Measurements from ENCODE around the gene KIF7. TPM values are rescaled to one million over a fixed set of nuclear protein-coding genes. Genes with fewer than 3 reads are reported as not detected.

The KIF7 gene
- total RNA-seq, 1 donor from 2014 or later: 13.9 TPM

GRCh38 chr15:89665449-89666181 is 10.3 kb upstream of the KIF7 start:
- DNase-seq (ENCODE audit: low spot score): no peak

DNA sequence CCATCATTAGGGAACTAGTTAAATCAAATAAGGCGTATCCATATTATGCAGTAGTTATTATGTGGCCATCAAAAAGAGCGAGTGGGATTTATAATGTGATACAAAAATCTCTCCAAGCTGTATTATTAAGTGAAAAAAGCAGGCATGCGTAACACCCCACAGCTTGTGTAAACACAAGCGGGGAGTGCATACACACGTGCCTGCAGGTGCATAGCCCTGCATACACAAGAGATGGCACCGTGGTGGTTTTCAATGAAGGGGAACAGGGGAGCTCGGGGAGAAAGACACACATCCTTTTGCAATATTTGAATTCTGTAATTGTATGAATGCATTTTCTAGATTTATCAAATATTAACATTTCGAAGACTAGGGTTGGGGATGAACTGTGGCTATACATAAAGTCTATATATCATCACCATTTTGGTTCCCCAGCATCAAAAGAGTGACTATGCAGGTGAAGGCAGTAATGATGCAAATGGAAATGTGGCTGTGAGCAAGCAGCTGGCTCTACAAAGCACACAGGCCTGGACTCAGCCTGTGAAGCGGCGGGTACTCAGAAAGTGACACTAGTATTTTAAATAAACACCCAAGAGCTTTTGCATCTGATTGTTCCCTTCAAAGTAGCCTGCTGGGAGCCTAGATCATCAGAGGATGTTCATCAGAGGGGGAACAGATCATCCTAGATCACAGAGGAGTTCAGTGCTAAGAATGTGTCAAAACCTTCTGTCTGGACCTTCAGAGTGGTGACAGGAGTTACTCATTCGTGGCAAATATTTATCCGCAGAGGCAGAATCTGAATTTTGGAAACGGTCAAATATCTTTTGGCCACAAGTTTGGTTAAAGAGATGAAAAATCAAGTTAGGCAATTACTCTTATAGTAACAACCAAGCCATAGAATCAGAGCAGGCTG is 9.4 kb upstream of the KIF7 start:
- peak overlapping the region; percentile 63 for H3K27ac Mint-ChIP-seq (ENCODE audit: unreplicated experiment)
- no peak for TF ChIP-seq CTCF (IDR thresholded peaks at IDR 0.05)
- no peaks in the 10 kb centered on the region for H3K9me3 Mint-ChIP-seq (ENCODE audit: low read depth)
- peak overlapping the region; percentile 40 for H3K4me3 Mint-ChIP-seq (ENCODE audit: unreplicated experiment)
- no peak for DNase-seq (ENCODE audit: low spot score)
- peaks cover 21% of the 10 kb centered on the region for H3K4me1 Mint-ChIP-seq (ENCODE audit: low read depth)
- no peaks in the 10 kb centered on the region for H3K36me3 Mint-ChIP-seq (ENCODE audit: low read depth)
- no peaks in the 10 kb centered on the region for H3K27me3 Mint-ChIP-seq (ENCODE audit: low read depth)

More at GRCh38 chr15:89665449-89666181, 10.3 kb upstream of the KIF7 start:
- no peaks in the 10 kb centered on the region for H3K27me3 Mint-ChIP-seq (ENCODE audit: low read depth)
- no peaks in the 10 kb centered on the region for H3K36me3 Mint-ChIP-seq (ENCODE audit: low read depth)
- H3K27ac Mint-ChIP-seq (ENCODE audit: unreplicated experiment): peak overlapping the region; percentile 63
- H3K9me3 Mint-ChIP-seq (ENCODE audit: low read depth): no peaks in the 10 kb centered on the region
- H3K4me3 Mint-ChIP-seq (ENCODE audit: unreplicated experiment): peak overlapping the region; percentile 51
- TF ChIP-seq CTCF (IDR thresholded peaks at IDR 0.05): no peak
- H3K4me1 Mint-ChIP-seq (ENCODE audit: low read depth): peaks cover 21% of the 10 kb centered on the region

GRCh38 chr15:89662893-89663626 is 7.8 kb upstream of the KIF7 start:
- Mint-ChIP-seq H3K4me3 (ENCODE audit: unreplicated experiment) (peak overlapping the region; percentile 51), H3K9me3 (ENCODE audit: low read depth) (no peaks in the 10 kb centered on the region), H3K36me3 (ENCODE audit: low read depth) (no peaks in the 10 kb centered on the region), H3K4me1 (ENCODE audit: low read depth) (peaks cover 21% of the 10 kb centered on the region), H3K27me3 (ENCODE audit: low read depth) (no peaks in the 10 kb centered on the region), H3K27ac (ENCODE audit: unreplicated experiment) (peak overlapping the region; percentile 92)
- TF ChIP-seq CTCF (IDR thresholded peaks at IDR 0.05): peak; percentile 21
- DNase-seq (ENCODE audit: low spot score): no peak

DNA sequence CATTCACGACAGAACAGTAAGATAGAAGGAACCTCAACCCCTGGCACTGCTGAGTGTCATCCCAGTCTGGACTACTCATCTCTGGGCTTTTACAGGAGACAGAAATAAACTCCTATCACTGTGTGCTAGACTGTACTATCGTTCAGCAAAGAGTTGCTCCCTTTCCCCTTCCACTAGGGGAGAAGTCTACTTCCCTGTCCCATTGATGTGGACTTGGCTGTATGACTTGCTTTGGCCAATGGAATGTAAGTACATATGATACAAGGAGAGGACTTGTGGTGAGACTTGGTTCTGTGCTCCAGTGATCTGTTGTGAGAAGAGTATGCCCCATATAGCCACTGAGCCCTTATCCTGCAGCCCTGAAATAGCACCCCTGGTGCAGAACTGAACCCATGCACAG is 5.3 kb upstream of the KIF7 start:
- Mint-ChIP-seq H3K9me3 (ENCODE audit: low read depth) (no peaks in the 10 kb centered on the region), H3K4me3 (ENCODE audit: unreplicated experiment) (no peak overlapping the region), H3K27me3 (ENCODE audit: low read depth) (no peaks in the 10 kb centered on the region), H3K36me3 (ENCODE audit: low read depth) (no peaks in the 10 kb centered on the region), H3K4me1 (ENCODE audit: low read depth) (peaks cover 24% of the 10 kb centered on the region), H3K27ac (ENCODE audit: unreplicated experiment) (no peak overlapping the region)
- TF ChIP-seq CTCF (IDR thresholded peaks at IDR 0.05): no peak
- no peak for DNase-seq (ENCODE audit: low spot score)

DNA sequence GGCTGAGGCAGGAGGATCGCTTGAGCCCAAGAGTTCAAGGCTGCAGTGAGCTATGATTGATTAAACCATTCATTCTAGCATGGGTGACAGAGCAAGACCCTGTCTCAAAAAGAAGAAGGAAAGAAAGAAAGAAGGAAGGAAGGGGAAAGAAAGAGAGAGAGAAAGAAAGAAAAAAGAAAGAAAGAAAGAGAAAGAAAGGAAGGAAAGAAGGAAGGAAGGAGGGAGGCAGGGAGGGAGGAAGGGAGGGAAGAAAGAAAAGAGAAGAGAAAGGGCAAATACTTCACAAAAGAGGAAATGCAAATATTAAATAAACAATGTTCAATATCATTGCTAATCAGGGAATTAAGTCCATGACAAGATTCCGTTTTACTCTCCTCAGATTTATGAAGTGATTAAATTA is 4.0 kb upstream of the KIF7 start:
- no peak for DNase-seq (ENCODE audit: low spot score)
- no peak for TF ChIP-seq CTCF (IDR thresholded peaks at IDR 0.05)
- H3K4me1 Mint-ChIP-seq (ENCODE audit: low read depth): peaks cover 24% of the 10 kb centered on the region
- no peaks in the 10 kb centered on the region for H3K27me3 Mint-ChIP-seq (ENCODE audit: low read depth)
- no peak overlapping the region for H3K27ac Mint-ChIP-seq (ENCODE audit: unreplicated experiment)
- H3K36me3 Mint-ChIP-seq (ENCODE audit: low read depth): no peaks in the 10 kb centered on the region
- H3K4me3 Mint-ChIP-seq (ENCODE audit: unreplicated experiment): no peak overlapping the region
- no peaks in the 10 kb centered on the region for H3K9me3 Mint-ChIP-seq (ENCODE audit: low read depth)
